Bronchial epithelial cell (primary cell): ENCODE measurements around the gene KLF15. TPM values are rescaled to one million over a fixed set of nuclear protein-coding genes. Genes with fewer than 3 reads are reported as not detected.

Experiments
- DNase-seq: peaks from one replicate; pipeline ENCODE4 v3.0.0-alpha.2; 2010; ENCODE audit warnings: low read depth
- FAIRE-seq: peaks from 2 replicates; lab custom pipeline; 2011; peaks lifted over from hg19 to GRCh38; lab: Jason Lieb, UNC
- H3K27me3 ChIP-seq: 2 replicates; pipeline ENCODE4 v1.5.1; 2011; ENCODE audit warnings: low read length; ENCODE audit not compliant: control insufficient read depth, insufficient read depth
- H3K36me3 ChIP-seq: 2 replicates; pipeline ENCODE4 v1.5.1; 2011; ENCODE audit warnings: low read length; ENCODE audit not compliant: control insufficient read depth, insufficient read depth
- H3K4me3 ChIP-seq: 2 replicates; pipeline ENCODE4 v1.5.1; 2011; ENCODE audit warnings: mild to moderate bottlenecking, low read depth, low read length, control low read depth
- CTCF ChIP-seq: IDR thresholded peaks from 2 replicates; pipeline ENCODE4 v1.5.1; 2011; ENCODE audit warnings: mild to moderate bottlenecking, moderate library complexity, low read length, control low read depth, inconsistent platforms; ENCODE audit not compliant: insufficient read depth, severe bottlenecking
- total RNA-seq: library from RNA; depleted of rRNA; stranded (reverse); fragments of >200 nt; gene quantifications from 2 replicates; pipeline ENCODE4 v1.2.1, GENCODE V29; 2014

KLF15 gene
- total RNA-seq, 1 donor from 2014 or later, result 3.4 TPM

- no peak for TF ChIP-seq CTCF
- Histone ChIP-seq H3K4me3 (no peak overlapping the region), H3K36me3 (no peaks in the 10 kb centered on the region), H3K27me3 (peaks cover 10% of the 10 kb centered on the region)
- no peak for FAIRE-seq
- DNase-seq, result no peak
These were observed 1.6 kb upstream of the KLF15 start for GRCh38 chr3:126358816-126359181.

DNA sequence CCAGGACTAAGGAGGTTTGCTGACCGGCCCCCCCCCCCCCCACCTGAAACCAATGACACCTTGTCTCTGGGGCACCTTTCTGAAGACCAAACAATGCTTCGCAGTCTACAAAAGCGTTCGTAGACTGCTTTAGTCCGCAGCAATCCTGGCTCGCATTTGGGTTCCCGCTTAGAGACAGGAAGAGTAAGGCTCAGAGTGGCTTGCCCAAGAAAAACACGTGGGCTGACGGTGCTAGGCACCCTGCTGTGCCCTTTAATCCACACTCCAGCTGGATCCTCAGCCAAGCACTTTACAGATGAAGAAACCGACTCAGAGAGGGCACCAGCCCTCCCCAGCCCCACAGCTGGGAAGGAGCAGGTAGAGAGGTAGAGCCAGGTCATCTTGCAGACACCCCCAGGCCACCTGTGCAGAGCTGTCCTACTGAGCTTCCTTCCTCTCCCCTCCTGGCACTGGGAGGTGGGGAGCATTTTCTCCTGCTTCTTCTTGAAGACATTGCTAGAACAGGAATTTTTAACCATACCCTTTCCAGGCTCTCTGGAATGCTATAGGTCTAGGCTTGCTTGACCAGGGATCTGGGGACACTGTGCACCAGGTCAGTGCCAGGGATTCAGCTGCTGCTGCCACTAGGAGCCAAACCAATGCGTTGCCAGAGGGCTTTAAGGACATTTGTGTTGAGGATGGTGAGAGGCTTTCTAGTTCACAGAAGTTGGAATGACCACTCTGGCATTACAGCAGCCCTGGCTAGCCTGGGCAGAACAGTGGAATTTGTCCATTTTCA, 1.0 kb upstream of the KLF15 start:
- H3K27me3 ChIP-seq, result peaks cover 10% of the 10 kb centered on the region
- peak overlapping the region; percentile 48 for H3K4me3 ChIP-seq

GRCh38 chr3:126356373-126357264, 589 bp downstream of the KLF15 start:
- Histone ChIP-seq H3K27me3 (peaks cover 10% of the 10 kb centered on the region), H3K36me3 (no peaks in the 10 kb centered on the region), H3K4me3 (peak overlapping the region; percentile 48)
- no peak for TF ChIP-seq CTCF
- FAIRE-seq (no peak), DNase-seq (no peak)

More for the DNA sequence above, 1.0 kb upstream of the KLF15 start:
- no peak for FAIRE-seq
- no peak for TF ChIP-seq CTCF
- no peak for DNase-seq
- H3K36me3 ChIP-seq, result no peaks in the 10 kb centered on the region

- Histone ChIP-seq H3K4me3 (peak overlapping the region; percentile 48), H3K36me3 (no peaks in the 10 kb centered on the region), H3K27me3 (peaks cover 10% of the 10 kb centered on the region)
- no peak for TF ChIP-seq CTCF
- no peak for DNase-seq
- no peak for FAIRE-seq
These were observed 1.3 kb downstream of the KLF15 start for GRCh38 chr3:126355777-126356372.

GRCh38 chr3:126355251-126355650, 2.0 kb downstream of the KLF15 start:
- no peak for FAIRE-seq
- DNase-seq, result no peak
- no peak for TF ChIP-seq CTCF
- H3K27me3 ChIP-seq, result peaks cover 9% of the 10 kb centered on the region
- no peaks in the 10 kb centered on the region for H3K36me3 ChIP-seq
- no peak overlapping the region for H3K4me3 ChIP-seq
